Osteocyte (in vitro differentiated cells): Measurements from ENCODE around the gene NPHP3. TPM values are rescaled to one million over a fixed set of nuclear protein-coding genes. Genes with fewer than 3 reads are reported as not detected.

Source experiments
- DNase-seq: peaks from one replicate; pipeline ENCODE4 v3.0.0; 2021; ENCODE audit warnings: mixed read lengths; ENCODE audit not compliant: unreplicated experiment; ENCODE audit errors: extremely low spot score
- H3K27ac Mint-ChIP-seq: one replicate; pipeline ENCODE4 v1.8.0; 2021; ENCODE audit warnings: mild to moderate bottlenecking, mixed read lengths; ENCODE audit not compliant: unreplicated experiment
- H3K27me3 Mint-ChIP-seq: one replicate; pipeline ENCODE4 v1.8.0; 2021; ENCODE audit warnings: mixed read lengths; ENCODE audit not compliant: unreplicated experiment
- H3K36me3 Mint-ChIP-seq: one replicate; pipeline ENCODE4 v1.8.0; 2021; ENCODE audit warnings: mixed read lengths; ENCODE audit not compliant: unreplicated experiment
- H3K4me1 Mint-ChIP-seq: one replicate; pipeline ENCODE4 v1.8.0; 2021; ENCODE audit warnings: mixed read lengths; ENCODE audit not compliant: unreplicated experiment
- H3K4me3 Mint-ChIP-seq: one replicate; pipeline ENCODE4 v1.8.0; 2021; ENCODE audit warnings: mild to moderate bottlenecking, moderate library complexity, mixed read lengths; ENCODE audit not compliant: unreplicated experiment
- H3K9me3 Mint-ChIP-seq: one replicate; pipeline ENCODE4 v1.8.0; 2021; ENCODE audit warnings: mixed read lengths; ENCODE audit not compliant: unreplicated experiment
- CTCF ChIP-seq: fragments of 200-600 bp; sonication (generic); IDR thresholded peaks from 2 replicates; pipeline ENCODE4 v1.5.0; 2021; ENCODE audit warnings: antibody characterized with exemption, mild to moderate bottlenecking, moderate library complexity
- total RNA-seq: library from RNA; stranded (reverse); gene quantifications from 2 replicates; pipeline ENCODE4 v1.2.1, GENCODE V29; 2021

The NPHP3 gene
- total RNA-seq, 1 donor from 2014 or later = 26.4 TPM

GRCh38 chr3:132660811-132661070 is 61.5 kb downstream of the NPHP3 start:
- Mint-ChIP-seq H3K4me1 (peaks cover 42% of the 10 kb centered on the region), H3K27me3 (no peaks in the 10 kb centered on the region), H3K4me3 (peak overlapping the region; percentile 96), H3K36me3 (peaks cover 5% of the 10 kb centered on the region), H3K9me3 (no peaks in the 10 kb centered on the region), H3K27ac (peak overlapping the region; percentile 98)
- DNase-seq = no peak
- TF ChIP-seq CTCF = no peak

DNA sequence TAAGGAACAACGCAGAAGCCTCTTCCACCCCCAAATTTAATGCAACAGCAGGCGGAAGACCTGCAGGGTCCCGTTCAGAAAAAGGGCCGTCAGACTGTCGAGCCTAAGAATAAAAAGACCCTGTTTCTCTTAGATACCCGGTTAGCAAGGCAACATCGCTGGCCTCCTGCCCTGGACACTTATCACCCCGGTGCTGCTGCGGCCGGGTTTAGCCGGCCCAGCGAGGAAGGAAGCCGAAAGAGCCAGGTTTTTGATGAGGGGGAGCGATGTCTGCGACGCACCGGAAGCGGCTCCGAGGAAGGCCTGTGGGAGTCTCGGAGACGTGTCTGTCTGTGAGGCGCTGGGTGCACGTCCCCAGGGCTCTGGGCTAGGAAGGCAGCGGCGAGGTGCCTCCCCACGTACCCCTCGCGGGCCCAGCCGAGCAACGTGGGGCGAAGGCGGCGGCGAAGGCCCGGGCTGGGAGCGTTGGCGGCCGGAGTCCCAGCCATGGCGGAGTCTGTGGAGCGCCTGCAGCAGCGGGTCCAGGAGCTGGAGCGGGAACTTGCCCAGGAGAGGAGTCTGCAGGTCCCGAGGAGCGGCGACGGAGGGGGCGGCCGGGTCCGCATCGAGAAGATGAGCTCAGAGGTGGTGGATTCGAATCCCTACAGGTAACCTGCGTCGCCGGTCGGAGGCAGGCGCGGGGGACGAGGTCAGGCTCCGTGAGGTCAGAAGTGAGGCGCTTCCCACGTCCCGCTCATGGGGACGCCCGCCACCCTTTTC is 62.0 kb downstream of the NPHP3 start, which contains the start of gene UBA5:
UBA5 (plus strand) TSS at position 278 of the 759 bp plus-strand sequence; CDS start at position 487, 209 bp downstream.
- Mint-ChIP-seq H3K9me3 (no peaks in the 10 kb centered on the region), H3K27me3 (no peaks in the 10 kb centered on the region), H3K4me1 (peaks cover 42% of the 10 kb centered on the region), H3K36me3 (peaks cover 5% of the 10 kb centered on the region), H3K4me3 (peak within 1 kb of the TSS; percentile 96), H3K27ac (peak within 1 kb of the TSS; percentile 98)
- peak; percentile 87 for DNase-seq
- TF ChIP-seq CTCF = no peak

- Mint-ChIP-seq H3K27ac (peak within 1 kb of the TSS; percentile 98), H3K4me3 (peak within 1 kb of the TSS; percentile 96), H3K36me3 (peaks cover 5% of the 10 kb centered on the region), H3K27me3 (no peaks in the 10 kb centered on the region), H3K9me3 (no peaks in the 10 kb centered on the region), H3K4me1 (peaks cover 38% of the 10 kb centered on the region)
- peak; percentile 88 for DNase-seq
- TF ChIP-seq CTCF = peak; percentile 66
Measured at GRCh38 chr3:132659365-132660051, 62.7 kb downstream of the NPHP3 start, which contains the start of gene ACAD11. Gene ACAD11 (minus strand): TSS chr3:132659809. CDS start chr3:132659751, 58 bp downstream.

DNA sequence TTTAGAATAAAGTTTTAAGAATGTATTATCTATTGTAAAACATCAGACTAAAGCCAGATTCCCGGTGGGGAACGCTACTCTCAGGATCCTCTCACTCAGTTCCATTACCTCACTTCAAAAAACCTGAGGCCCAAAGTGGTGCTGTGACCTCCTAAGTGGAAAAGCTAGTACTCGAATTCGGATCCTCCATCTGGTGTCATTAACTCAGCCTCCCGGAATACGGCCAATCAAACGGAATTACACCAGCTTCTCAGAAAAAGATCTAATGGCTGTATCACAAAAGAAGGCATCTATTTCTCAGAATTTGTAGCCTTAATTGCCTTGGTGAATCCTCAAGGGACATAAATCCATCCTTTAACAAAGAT is 63.2 kb downstream of the NPHP3 start:
- H3K9me3 Mint-ChIP-seq = no peaks in the 10 kb centered on the region
- DNase-seq = no peak
- H3K36me3 Mint-ChIP-seq = peaks cover 5% of the 10 kb centered on the region
- TF ChIP-seq CTCF = no peak
- H3K27me3 Mint-ChIP-seq = no peaks in the 10 kb centered on the region
- peak overlapping the region; percentile 96 for H3K4me3 Mint-ChIP-seq
- peak overlapping the region; percentile 98 for H3K27ac Mint-ChIP-seq
- H3K4me1 Mint-ChIP-seq = peaks cover 38% of the 10 kb centered on the region
